HG02571 (cell line): Measurements from ENCODE around the gene SLC13A5.
A peak's percentile ranks its signal among the peaks of the same experiment; 100 is the strongest.
"Not testable (repeated sequence)": the region's sequence is repeated elsewhere in the genome, so short reads cannot be mapped to it uniquely, and the experiment has no call there.

Experiments used
- ATAC-seq: cut with Tn5 transposase; IDR thresholded peaks from one replicate; pipeline ENCODE4 v1.9.1; 2021; ENCODE audit warnings: mild to moderate bottlenecking, moderate library complexity; ENCODE audit not compliant: unreplicated experiment

Gene SLC13A5

GRCh38 chr17:6666557-6666956 lies 46.6 kb downstream of the SLC13A5 start:
- ATAC-seq, result no peak

- ATAC-seq, result no peak
These were observed 47.1 kb downstream of the SLC13A5 start for GRCh38 chr17:6666077-6666521.

- ATAC-seq, result not testable (repeated sequence)
These were observed 50.0 kb downstream of the SLC13A5 start for GRCh38 chr17:6663200-6663599.

GRCh38 chr17:6661464-6661848 lies 51.7 kb downstream of the SLC13A5 start:
- no peak for ATAC-seq

GRCh38 chr17:6660805-6661463 lies 52.2 kb downstream of the SLC13A5 start:
- peak; percentile 80 for ATAC-seq

- ATAC-seq, result no peak
These were observed 53.1 kb downstream of the SLC13A5 start for GRCh38 chr17:6660101-6660500.

GRCh38 chr17:6658411-6658810 lies 54.8 kb downstream of the SLC13A5 start:
- not testable (repeated sequence) for ATAC-seq

GRCh38 chr17:6657633-6658287 lies 55.4 kb downstream of the SLC13A5 start:
- ATAC-seq, result no peak

GRCh38 chr17:6656797-6657632 lies 56.2 kb downstream of the SLC13A5 start:
- ATAC-seq, result not testable (repeated sequence)

GRCh38 chr17:6655732-6656361 lies 57.3 kb downstream of the SLC13A5 start:
- ATAC-seq, result not testable (repeated sequence)

- no peak for ATAC-seq
These were observed 58.1 kb downstream of the SLC13A5 start for GRCh38 chr17:6654841-6655731.

GRCh38 chr17:6651919-6652452 lies 61.2 kb downstream of the SLC13A5 start:
- no peak for ATAC-seq

- peak; percentile 89 for ATAC-seq
These were observed 61.7 kb downstream of the SLC13A5 start, which contains the start of the genes C17orf100 and MED31 for GRCh38 chr17:6651354-6651918. C17orf100 (plus strand) TSS chr17:6651762; CDS start chr17:6651914, 152 bp downstream. MED31 (minus strand) TSS chr17:6651605; CDS start chr17:6651528, 77 bp downstream.

GRCh38 chr17:6648181-6648580 lies 65.0 kb downstream of the SLC13A5 start:
- ATAC-seq, result no peak

GRCh38 chr17:6643451-6644125 lies 69.6 kb downstream of the SLC13A5 start:
- ATAC-seq, result no peak

GRCh38 chr17:6642592-6642991 lies 70.6 kb downstream of the SLC13A5 start:
- ATAC-seq, result no peak

- peak; percentile 7 for ATAC-seq
These were observed 71.8 kb downstream of the SLC13A5 start for GRCh38 chr17:6641247-6641863.

- ATAC-seq, result peak; percentile 87
These were observed 72.5 kb downstream of the SLC13A5 start, which contains the start of the genes KIAA0753 and TXNDC17 for GRCh38 chr17:6640536-6641246. KIAA0753 (minus strand) TSS chr17:6640711; CDS start chr17:6635103, 5,608 bp downstream. TXNDC17 (plus strand) TSS chr17:6641060; CDS start chr17:6641083, 23 bp downstream.
